ENCODE data around the gene SCN5A.

DNA sequence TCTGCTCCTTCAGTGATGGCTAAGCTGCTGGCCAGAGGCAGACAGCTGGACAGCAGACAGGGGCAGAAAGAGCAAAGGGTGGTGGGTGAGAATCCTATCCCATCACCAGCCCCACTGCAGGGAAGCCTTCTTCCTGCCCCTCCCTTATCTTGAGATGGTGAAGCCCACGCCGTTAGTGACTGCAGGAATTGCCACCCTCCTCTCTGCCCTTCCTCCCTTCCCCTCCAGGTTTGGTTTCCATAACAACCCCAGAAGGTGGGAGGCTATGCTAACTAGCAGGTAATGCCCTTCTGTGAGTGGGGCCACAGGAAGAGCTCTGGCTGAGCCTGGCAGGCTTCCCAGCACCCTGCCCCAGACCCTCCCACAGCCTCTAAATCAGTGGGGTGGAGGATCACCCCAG, 32.8 kb downstream of the SCN5A start:
- TF ChIP-seq POLR2A (IDR thresholded peaks at IDR 0.05) (no peak), POLR2AphosphoS5 (IDR thresholded peaks at IDR 0.05) (no peak), EP300 (IDR thresholded peaks at IDR 0.05) (no peak)
- TF ChIP-seq, protein P1, sequence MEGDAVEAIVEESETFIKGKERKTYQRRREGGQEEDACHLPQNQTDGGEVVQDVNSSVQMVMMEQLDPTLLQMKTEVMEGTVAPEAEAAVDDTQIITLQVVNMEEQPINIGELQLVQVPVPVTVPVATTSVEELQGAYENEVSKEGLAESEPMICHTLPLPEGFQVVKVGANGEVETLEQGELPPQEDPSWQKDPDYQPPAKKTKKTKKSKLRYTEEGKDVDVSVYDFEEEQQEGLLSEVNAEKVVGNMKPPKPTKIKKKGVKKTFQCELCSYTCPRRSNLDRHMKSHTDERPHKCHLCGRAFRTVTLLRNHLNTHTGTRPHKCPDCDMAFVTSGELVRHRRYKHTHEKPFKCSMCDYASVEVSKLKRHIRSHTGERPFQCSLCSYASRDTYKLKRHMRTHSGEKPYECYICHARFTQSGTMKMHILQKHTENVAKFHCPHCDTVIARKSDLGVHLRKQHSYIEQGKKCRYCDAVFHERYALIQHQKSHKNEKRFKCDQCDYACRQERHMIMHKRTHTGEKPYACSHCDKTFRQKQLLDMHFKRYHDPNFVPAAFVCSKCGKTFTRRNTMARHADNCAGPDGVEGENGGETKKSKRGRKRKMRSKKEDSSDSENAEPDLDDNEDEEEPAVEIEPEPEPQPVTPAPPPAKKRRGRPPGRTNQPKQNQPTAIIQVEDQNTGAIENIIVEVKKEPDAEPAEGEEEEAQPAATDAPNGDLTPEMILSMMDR (IDR thresholded peaks at IDR 0.05), result no peak
